CD14-positive monocyte (primary cell): ENCODE results near the gene PDZK1IP1. TPM values are rescaled to one million over a fixed set of nuclear protein-coding genes. Genes with fewer than 3 reads are reported as not detected.

Source experiments
- DNase-seq, 3 donors: peaks; one replicate each; pipeline ENCODE4 v3.0.0-alpha.2; 2011 to 2022
- H2AFZ ChIP-seq: 2 replicates; pipeline ENCODE4 v1.6.0; 2012; ENCODE audit warnings: mild to moderate bottlenecking, low read depth, low read length, inconsistent platforms; ENCODE audit not compliant: insufficient read depth, poor library complexity, severe bottlenecking
- H3K27ac ChIP-seq, 2 donors: 1 replicate in 1 of 2; 2 replicates in 1 of 2; pipeline ENCODE4 v1.5.1; 2012 to 2013; ENCODE audit warnings: low read length in 2 of 2, control low read depth in 1 of 2, inconsistent platforms in 1 of 2, low read depth in 1 of 2, mild to moderate bottlenecking in 1 of 2
- H3K27me3 ChIP-seq, 2 donors: one replicate each; pipeline versions ENCODE4 v1.6.0 to v1.6.1; 2011 to 2013; ENCODE audit warnings: low read length in 2 of 2; ENCODE audit not compliant: control insufficient read depth in 2 of 2, insufficient read depth in 2 of 2
- H3K36me3 ChIP-seq, 2 donors: replicated peaks in 1 of 2; 1 replicate in 1 of 2; 2 replicates in 1 of 2; pipeline versions ENCODE4 v1.5.1 to v1.6.1; 2012 to 2013; ENCODE audit warnings: low read length in 2 of 2, control low read depth in 1 of 2, inconsistent platforms in 1 of 2, mild to moderate bottlenecking in 1 of 2; ENCODE audit not compliant: insufficient read depth in 2 of 2, control insufficient read depth in 1 of 2
- H3K4me1 ChIP-seq, 2 donors: 1 replicate in 1 of 2; 2 replicates in 1 of 2; pipeline versions ENCODE4 v1.5.1 to v1.6.1; 2012 to 2013; ENCODE audit warnings: low read length in 2 of 2, control low read depth in 1 of 2, inconsistent platforms in 1 of 2, mild to moderate bottlenecking in 1 of 2, moderate library complexity in 1 of 2; ENCODE audit not compliant: insufficient read depth in 2 of 2, control insufficient read depth in 1 of 2
- H3K4me2 ChIP-seq: replicated peaks from 2 replicates; pipeline ENCODE3; 2012; ENCODE audit warnings: low read length, moderate library complexity, mild to moderate bottlenecking; ENCODE audit not compliant: poor library complexity, severe bottlenecking; ENCODE audit errors: extremely low read depth
- H3K4me3 ChIP-seq, 3 experiments: fragments of 200-600 bp in 1 of 3; sonication (generic) in 1 of 3; replicated peaks in 1 of 3; 1 replicate in 2 of 3; 2 replicates in 1 of 3; pipeline ENCODE4 v1.5.1; 2011 to 2013; ENCODE audit warnings: low read length in 3 of 3, mild to moderate bottlenecking in 3 of 3, control low read depth in 2 of 3, low read depth in 2 of 3, inconsistent platforms in 1 of 3, moderate library complexity in 1 of 3
- H3K79me2 ChIP-seq: 2 replicates; pipeline ENCODE4 v1.6.0; 2012; ENCODE audit warnings: mild to moderate bottlenecking, control low read depth, inconsistent platforms, low read length, moderate library complexity; ENCODE audit not compliant: insufficient read depth
- H3K9ac ChIP-seq: 2 replicates; pipeline ENCODE4 v1.6.0; 2017; ENCODE audit warnings: low read length, mild to moderate bottlenecking; ENCODE audit not compliant: insufficient read depth, poor library complexity, severe bottlenecking
- H3K9me3 ChIP-seq, 2 donors: replicated peaks in 1 of 2; 1 replicate in 1 of 2; 2 replicates in 1 of 2; pipeline versions ENCODE4 v1.5.1 to v1.6.1; 2012 to 2013; ENCODE audit warnings: low read length in 2 of 2, control low read depth in 1 of 2; ENCODE audit not compliant: control insufficient read depth in 1 of 2, insufficient read depth in 1 of 2
- H4K20me1 ChIP-seq: 2 replicates; pipeline ENCODE4 v1.6.0; 2012; ENCODE audit warnings: mild to moderate bottlenecking, low read length, control low read depth, moderate library complexity; ENCODE audit not compliant: insufficient read depth
- H3K27ac Mint-ChIP-seq, 7 donors: one replicate each; pipeline ENCODE4 v1.8.0; 2020; ENCODE audit warnings: mild to moderate bottlenecking in 7 of 7, mixed read lengths in 7 of 7, moderate library complexity in 6 of 7, inconsistent platforms in 2 of 7
- H3K27me3 Mint-ChIP-seq, 3 donors: one replicate each; pipeline ENCODE4 v1.8.0; 2021 to 2022; ENCODE audit warnings: low read depth in 3 of 3, mild to moderate bottlenecking in 3 of 3, mixed read lengths in 3 of 3, moderate library complexity in 3 of 3, inconsistent platforms in 1 of 3
- H3K36me3 Mint-ChIP-seq, 2 donors: one replicate each; pipeline ENCODE4 v1.8.0; 2020; ENCODE audit warnings: mixed read lengths in 2 of 2, inconsistent platforms in 1 of 2, mild to moderate bottlenecking in 1 of 2
- H3K4me1 Mint-ChIP-seq: one replicate; pipeline ENCODE4 v1.8.0; 2020; ENCODE audit warnings: mild to moderate bottlenecking, mixed read lengths
- H3K4me3 Mint-ChIP-seq, 2 donors: one replicate each; pipeline ENCODE4 v1.8.0; 2020; ENCODE audit warnings: mild to moderate bottlenecking in 2 of 2, mixed read lengths in 2 of 2, moderate library complexity in 1 of 2
- H3K9me3 Mint-ChIP-seq, 7 donors: one replicate each; pipeline ENCODE4 v1.8.0; 2020 to 2022; ENCODE audit warnings: mixed read lengths in 7 of 7, mild to moderate bottlenecking in 6 of 7, moderate library complexity in 6 of 7, inconsistent platforms in 2 of 7
- CTCF ChIP-seq: fragments of 200-600 bp; IDR thresholded peaks from one replicate; pipeline ENCODE4 v1.8.0; 2022; ENCODE audit warnings: antibody characterized with exemption, mild to moderate bottlenecking
- WGBS: methylation state at CpG from one replicate; pipeline ENCODE4 v1.1.5; 2013; ENCODE audit warnings: missing lambda C conversion rate; ENCODE audit not compliant: insufficient coverage; 5-methylcytosine and 5-hydroxymethylcytosine counted together
- intact Hi-C, 2 donors: fragments of 100-400 bp; cut with micrococcal nuclease; formaldehyde crosslinking; loops; one replicate each; pipeline versions ENCODE4 v1.15.0 to v1.15.1; 2023
- polyA plus RNA-seq, 3 donors: library from polyadenylated mRNA; depleted of rRNA in 1 of 3; unstranded in 2 of 3; stranded (reverse) in 1 of 3; fragments of 300-500 nt in 2 of 3; fragments of >200 nt in 1 of 3; fragmentation: Illumina TruSeq in 2 of 3; gene quantifications; 1 replicate in 2 of 3; 2 replicates in 1 of 3; pipeline ENCODE4 v1.2.3, GENCODE V29; 2012 to 2021

The PDZK1IP1 gene
- polyA plus RNA-seq, 3 donors: 1.4 TPM; not detected in 2

DNA sequence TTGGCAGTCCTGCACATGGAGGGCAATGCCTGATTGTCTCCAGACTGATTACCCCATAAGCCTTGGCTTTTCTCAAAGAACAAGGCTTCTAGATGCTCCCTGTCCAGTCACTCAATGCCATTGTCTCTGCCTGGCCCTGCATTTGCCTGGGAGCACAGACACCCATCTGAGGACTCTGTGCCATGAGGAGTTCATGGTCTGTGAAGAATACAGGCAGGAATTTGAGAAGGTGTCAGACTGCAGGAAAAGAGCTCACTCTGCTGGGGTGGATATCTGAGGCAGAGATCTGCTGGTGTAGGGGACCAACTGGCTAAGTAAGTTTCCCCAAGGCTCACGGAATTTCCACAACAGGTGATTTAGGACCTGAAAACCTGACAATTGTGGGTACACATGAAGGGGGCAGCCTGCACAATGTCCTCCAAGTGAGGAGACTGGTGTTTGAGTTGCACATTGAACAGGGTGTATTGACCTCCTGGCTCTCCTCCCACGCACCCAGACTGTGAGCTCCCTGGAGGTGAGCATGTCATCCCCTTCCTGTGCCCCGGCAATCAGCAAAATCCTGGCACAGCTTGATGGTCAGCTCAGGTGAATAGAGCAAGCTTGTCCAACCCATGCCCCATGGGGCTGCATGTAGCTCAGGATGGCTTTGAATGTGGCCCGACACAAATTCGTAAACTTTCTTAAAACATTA, 51.8 kb downstream of the PDZK1IP1 start:
- Histone ChIP-seq H3K9me3 (no peaks in the 10 kb centered on the region), H3K9ac (no peak overlapping the region), H3K4me3 (no peak overlapping the region), H3K27me3 (no peaks in the 10 kb centered on the region), H3K4me1 (no peaks in the 10 kb centered on the region), H3K36me3 (no peaks in the 10 kb centered on the region), H3K4me2 (no peak overlapping the region), H3K27ac (no peak overlapping the region), H4K20me1 (no peaks in the 10 kb centered on the region), H2AFZ (no peak overlapping the region), H3K79me2 (no peaks in the 10 kb centered on the region)
- peaks cover 0 to 2% (median 0%) of the 10 kb centered on the region in 7 donors for H3K9me3 Mint-ChIP-seq
- peaks cover 0 to 3% (median 2%) of the 10 kb centered on the region in 3 donors for H3K27me3 Mint-ChIP-seq
- 86% methylated on average over 2 of the region's 5 CpGs for WGBS
- H3K27ac Mint-ChIP-seq: no peak overlapping the region
- no peak for TF ChIP-seq CTCF
- no peak overlapping the region for H3K4me3 Mint-ChIP-seq
- DNase-seq: no peak
- no peaks in the 10 kb centered on the region for H3K36me3 Mint-ChIP-seq
- intact Hi-C loops: no loop called here
- no peaks in the 10 kb centered on the region for H3K4me1 Mint-ChIP-seq

DNA sequence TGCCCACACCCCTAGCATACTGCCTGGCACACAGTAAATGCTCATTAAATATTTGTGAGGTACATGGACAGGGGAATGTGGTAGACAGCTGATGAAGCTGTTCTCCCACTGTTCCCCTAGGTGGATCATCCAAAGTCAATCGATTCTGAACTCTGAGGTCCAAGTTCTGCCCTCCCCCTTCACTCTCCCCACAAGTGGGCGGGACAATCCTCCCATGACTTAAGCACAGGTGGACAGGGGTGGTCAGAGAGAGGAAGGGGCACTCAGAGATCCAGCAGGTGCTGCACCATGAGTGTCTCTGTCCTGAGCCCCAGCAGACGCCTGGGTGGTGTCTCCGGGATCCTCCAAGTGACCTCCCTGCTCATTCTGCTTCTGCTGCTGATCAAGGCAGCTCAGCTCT, 52.6 kb downstream of the PDZK1IP1 start, which contains the start of gene CYP4A22:
Gene CYP4A22 (plus strand): TSS at position 244 of the 400 bp plus-strand sequence. CDS start 45 bp downstream, at position 289.
- H3K9me3 ChIP-seq: no peaks in the 10 kb centered on the region
- H3K9me3 Mint-ChIP-seq: peaks cover 0 to 3% (median 2%) of the 10 kb centered on the region in 7 donors
- no peak within 1 kb of the TSS for H3K4me3 ChIP-seq
- 60% methylated on average over 1 of the region's 4 CpGs for WGBS
- intact Hi-C loops: no loop called here
- no peaks in the 10 kb centered on the region for H3K4me1 Mint-ChIP-seq
- H3K4me2 ChIP-seq: no peak within 1 kb of the TSS
- H3K4me1 ChIP-seq: no peaks in the 10 kb centered on the region
- no peak within 1 kb of the TSS for H2AFZ ChIP-seq
- no peaks in the 10 kb centered on the region for H4K20me1 ChIP-seq
- H3K27me3 ChIP-seq: no peaks in the 10 kb centered on the region
- H3K36me3 Mint-ChIP-seq: no peaks in the 10 kb centered on the region
- H3K36me3 ChIP-seq: no peaks in the 10 kb centered on the region
- H3K79me2 ChIP-seq: no peaks in the 10 kb centered on the region
- H3K27ac ChIP-seq: no peak within 1 kb of the TSS
- H3K9ac ChIP-seq: no peak within 1 kb of the TSS
- DNase-seq: no peak
- H3K27me3 Mint-ChIP-seq: peaks cover 0 to 5% (median 0%) of the 10 kb centered on the region in 3 donors
- TF ChIP-seq CTCF: no peak
- no peak within 1 kb of the TSS for H3K4me3 Mint-ChIP-seq
- H3K27ac Mint-ChIP-seq: no peak within 1 kb of the TSS

Other genes with a start within 250 kb of the PDZK1IP1 start
- not detected for gene CYP4A11, start 248.6 kb downstream of the PDZK1IP1 start, polyA plus RNA-seq
- not detected for gene CYP4X1, start 166.4 kb downstream of the PDZK1IP1 start, polyA plus RNA-seq
- not detected for gene CYP4Z1, start 122.8 kb downstream of the PDZK1IP1 start, polyA plus RNA-seq
- gene CYP4A22, start 52.6 kb downstream of the PDZK1IP1 start, polyA plus RNA-seq: not detected
- gene TAL1, start 42.2 kb upstream of the PDZK1IP1 start, polyA plus RNA-seq: under 1 TPM in 1 of 3 donors, not detected in 2; 0.50 TPM
- under 1 TPM; 0.16 to 0.31 (median 0.27) TPM for gene STIL, start 124.1 kb upstream of the PDZK1IP1 start, polyA plus RNA-seq
- 10 to 100 TPM; 17.4 to 67.6 (median 65.2) TPM for gene CMPK1, start 143.8 kb upstream of the PDZK1IP1 start, polyA plus RNA-seq
- not detected for gene FOXE3, start 226.2 kb upstream of the PDZK1IP1 start, polyA plus RNA-seq
- under 1 TPM in 2 of 3 donors, not detected in 1; 0.03 to 0.11 TPM for gene FOXD2, start 248.0 kb upstream of the PDZK1IP1 start, polyA plus RNA-seq